B cell (primary cell): Measurements from ENCODE around the gene ZFAND6.

Experiments
- EZH2 ChIP-seq: IDR thresholded peaks from 2 replicates; pipeline ENCODE4 v1.6.1; 2012; ENCODE audit warnings: borderline replicate concordance, low read depth, mild to moderate bottlenecking, moderate library complexity, low read length; ENCODE audit not compliant: insufficient read depth, poor library complexity, severe bottlenecking
- TF ChIP-seq, protein P1 (sequence below): fragments of 200-600 bp; IDR thresholded peaks from one replicate; pipeline ENCODE4 v1.8.0; 2022; ENCODE audit warnings: antibody characterized with exemption, mild to moderate bottlenecking

DNA sequence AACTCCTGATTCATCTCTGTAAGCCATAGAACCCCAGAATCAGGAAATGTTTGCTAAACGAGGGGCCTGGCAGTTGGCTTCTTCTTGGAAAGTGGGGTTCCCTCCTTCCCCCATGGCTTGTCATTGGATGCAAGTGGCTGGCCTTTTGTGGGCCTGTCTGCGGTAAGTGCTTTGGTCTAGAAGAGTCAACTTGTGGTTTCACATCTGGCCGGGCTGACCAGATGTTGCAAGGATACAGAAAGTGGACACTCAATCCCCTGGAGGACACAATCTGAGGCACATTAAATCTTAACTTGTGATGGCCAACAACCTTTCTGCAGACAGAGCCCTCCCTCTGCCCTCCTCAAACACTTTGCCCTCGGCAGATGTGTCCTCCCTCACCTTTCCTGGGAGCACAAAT lies 94.4 kb downstream of the ZFAND6 start:
- TF ChIP-seq, protein P1, sequence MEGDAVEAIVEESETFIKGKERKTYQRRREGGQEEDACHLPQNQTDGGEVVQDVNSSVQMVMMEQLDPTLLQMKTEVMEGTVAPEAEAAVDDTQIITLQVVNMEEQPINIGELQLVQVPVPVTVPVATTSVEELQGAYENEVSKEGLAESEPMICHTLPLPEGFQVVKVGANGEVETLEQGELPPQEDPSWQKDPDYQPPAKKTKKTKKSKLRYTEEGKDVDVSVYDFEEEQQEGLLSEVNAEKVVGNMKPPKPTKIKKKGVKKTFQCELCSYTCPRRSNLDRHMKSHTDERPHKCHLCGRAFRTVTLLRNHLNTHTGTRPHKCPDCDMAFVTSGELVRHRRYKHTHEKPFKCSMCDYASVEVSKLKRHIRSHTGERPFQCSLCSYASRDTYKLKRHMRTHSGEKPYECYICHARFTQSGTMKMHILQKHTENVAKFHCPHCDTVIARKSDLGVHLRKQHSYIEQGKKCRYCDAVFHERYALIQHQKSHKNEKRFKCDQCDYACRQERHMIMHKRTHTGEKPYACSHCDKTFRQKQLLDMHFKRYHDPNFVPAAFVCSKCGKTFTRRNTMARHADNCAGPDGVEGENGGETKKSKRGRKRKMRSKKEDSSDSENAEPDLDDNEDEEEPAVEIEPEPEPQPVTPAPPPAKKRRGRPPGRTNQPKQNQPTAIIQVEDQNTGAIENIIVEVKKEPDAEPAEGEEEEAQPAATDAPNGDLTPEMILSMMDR, result no peak
- TF ChIP-seq EZH2, result no peak
